DOHH2 (cell line): ENCODE measurements around the gene HLA-DRB1.

ENCODE experiments used
- H3F3A ChIP-seq: fragments of 200-600 bp; sonication (generic), shearing (Covaris generic); 2 replicates; pipeline ENCODE4 v1.6.0; 2016; ENCODE audit warnings: antibody characterized with exemption, mild to moderate bottlenecking; ENCODE audit not compliant: control insufficient read depth, insufficient read depth
- H3K27ac ChIP-seq: fragments of 200-600 bp; sonication (generic); 2 replicates; pipeline ENCODE4 v1.5.1; 2014; ENCODE audit warnings: low read depth, mild to moderate bottlenecking, low read length, moderate library complexity
- H3K27me3 ChIP-seq: fragments of 200-600 bp; sonication (generic); 2 replicates; pipeline ENCODE4 v1.6.1; 2014; ENCODE audit warnings: mild to moderate bottlenecking, low read length, mixed read lengths; ENCODE audit not compliant: control insufficient read depth
- H3K36me3 ChIP-seq: fragments of 200-600 bp; sonication (generic); 2 replicates; pipeline ENCODE4 v1.6.1; 2014; ENCODE audit warnings: mild to moderate bottlenecking, low read length, moderate library complexity, mixed read lengths; ENCODE audit not compliant: control insufficient read depth
- H3K4me1 ChIP-seq: fragments of 200-600 bp; sonication (generic); 2 replicates; pipeline ENCODE4 v1.6.1; 2014; ENCODE audit warnings: mild to moderate bottlenecking, low read length, mixed read lengths; ENCODE audit not compliant: control insufficient read depth
- H3K4me2 ChIP-seq: fragments of 200-600 bp; sonication (generic); 2 replicates; pipeline ENCODE4 v1.6.0; 2014; ENCODE audit warnings: mild to moderate bottlenecking, low read length, moderate library complexity
- H3K4me3 ChIP-seq: fragments of 200-600 bp; sonication (generic); 2 replicates; pipeline ENCODE4 v1.5.1; 2014; ENCODE audit warnings: mild to moderate bottlenecking, low read length, mixed read lengths
- H3K79me2 ChIP-seq: fragments of 200-600 bp; sonication (generic); 2 replicates; pipeline ENCODE4 v1.6.1; 2014; ENCODE audit warnings: mild to moderate bottlenecking, low read length, mixed read lengths; ENCODE audit not compliant: control insufficient read depth
- H3K9me2 ChIP-seq: fragments of 200-600 bp; sonication (generic); replicated peaks from 2 replicates; pipeline ENCODE4 v1.6.1; 2014; ENCODE audit warnings: mild to moderate bottlenecking, low read length, mixed read lengths; ENCODE audit not compliant: control insufficient read depth
- H3K9me3 ChIP-seq: fragments of 200-600 bp; sonication (generic); 2 replicates; pipeline ENCODE4 v1.6.1; 2014; ENCODE audit warnings: antibody characterized with exemption, low read length, mixed read lengths; ENCODE audit not compliant: control insufficient read depth, insufficient read depth
- H4K20me1 ChIP-seq: fragments of 200-600 bp; sonication (generic); 2 replicates; pipeline ENCODE4 v1.6.0; 2014; ENCODE audit warnings: low read depth, mild to moderate bottlenecking, antibody characterized with exemption, low read length, moderate library complexity; ENCODE audit not compliant: control insufficient read depth, insufficient read depth
- CTCF ChIP-seq: fragments of 200-600 bp; sonication (generic); IDR thresholded peaks from one replicate; pipeline ENCODE4 v1.5.1; 2014; ENCODE audit warnings: antibody characterized with exemption, mild to moderate bottlenecking, low read depth, low read length; ENCODE audit not compliant: poor library complexity, severe bottlenecking
- EZH2phosphoT487 ChIP-seq: fragments of 200-600 bp; sonication (generic); IDR thresholded peaks from 2 replicates; pipeline ENCODE4 v1.6.1; 2017; ENCODE audit warnings: borderline replicate concordance, mild to moderate bottlenecking, antibody characterized with exemption, low read length, moderate library complexity, mixed read lengths

The HLA-DRB1 gene

GRCh38 chr6:32622545-32623401 lies 33.1 kb upstream of the HLA-DRB1 start:
- no peaks in the 10 kb centered on the region for H3K79me2 ChIP-seq
- TF ChIP-seq EZH2phosphoT487 (no peak), CTCF (peak; percentile 88)
- peak overlapping the region; percentile 95 for H3K27ac ChIP-seq
- peak overlapping the region; percentile 89 for H3K4me2 ChIP-seq
- no peaks in the 10 kb centered on the region; the same call in 1 of the 2 replicates for H3K9me3 ChIP-seq
- peaks cover 70% of the 10 kb centered on the region for H3K4me1 ChIP-seq
- H3K9me2 ChIP-seq: no peaks in the 10 kb centered on the region
- no peaks in the 10 kb centered on the region for H4K20me1 ChIP-seq
- no peaks in the 10 kb centered on the region for H3K27me3 ChIP-seq
- no peaks in the 10 kb centered on the region for H3K36me3 ChIP-seq
- H3F3A ChIP-seq: peaks cover 13% of the 10 kb centered on the region
- peak overlapping the region; percentile 68 for H3K4me3 ChIP-seq

- Histone ChIP-seq H3K4me2 (no peak overlapping the region), H4K20me1 (no peaks in the 10 kb centered on the region), H3K27ac (no peak overlapping the region), H3K9me2 (no peaks in the 10 kb centered on the region), H3K79me2 (no peaks in the 10 kb centered on the region), H3K4me1 (peaks cover 59% of the 10 kb centered on the region), H3K9me3 (no peaks in the 10 kb centered on the region; the same call in 1 of the 2 replicates), H3K4me3 (no peak overlapping the region), H3F3A (peaks cover 13% of the 10 kb centered on the region), H3K27me3 (no peaks in the 10 kb centered on the region), H3K36me3 (no peaks in the 10 kb centered on the region)
- TF ChIP-seq EZH2phosphoT487 (no peak), CTCF (no peak)
These were observed 31.7 kb upstream of the HLA-DRB1 start for GRCh38 chr6:32621372-32621771.

GRCh38 chr6:32617751-32618150 lies 28.1 kb upstream of the HLA-DRB1 start:
- no peak for TF ChIP-seq CTCF
- no peak for TF ChIP-seq EZH2phosphoT487
- Histone ChIP-seq H3K9me3 (no peaks in the 10 kb centered on the region; the same call in 1 of the 2 replicates), H3K9me2 (no peaks in the 10 kb centered on the region), H3K79me2 (no peaks in the 10 kb centered on the region), H4K20me1 (no peaks in the 10 kb centered on the region), H3K4me1 (peaks cover 27% of the 10 kb centered on the region), H3K4me3 (no peak overlapping the region), H3F3A (peaks cover 3% of the 10 kb centered on the region), H3K36me3 (no peaks in the 10 kb centered on the region), H3K4me2 (no peak overlapping the region), H3K27me3 (no peaks in the 10 kb centered on the region), H3K27ac (no peak overlapping the region)
